Panc1 (cell line): ENCODE measurements around the gene ABHD15. TPM values are rescaled to one million over a fixed set of nuclear protein-coding genes. Genes with fewer than 3 reads are reported as not detected.

Experiments used
- ATAC-seq: fragments of 200-7000 bp; cut with Tn5 transposase; 2 replicates; pipeline ENCODE4 v1.9.1; 2020; ENCODE audit warnings: mild to moderate bottlenecking, moderate library complexity
- BruUV-seq: library from RNA; stranded (reverse); fragments of 400-500 nt; replicated peaks from 2 replicates; lab custom pipeline; 2021; lab: Mats Ljungman, UMichigan
- CTCF ChIA-PET: fragments of 300-600 bp; sonication (Branson Sonifier 250); formaldehyde crosslinking; loops from one replicate; lab custom pipeline; 2022; ENCODE audit warnings: antibody characterized with exemption; lab: Charles Lee
- POLR2A ChIA-PET: fragments of 300-600 bp; sonication (Branson Sonifier 250); formaldehyde crosslinking; loops from one replicate; lab custom pipeline; 2022; ENCODE audit warnings: antibody characterized with exemption; lab: Charles Lee
- DNase-seq: peaks from one replicate; pipeline ENCODE4 v3.0.0-alpha.2; 2010; ENCODE audit warnings: low read depth, low spot score
- H3K27ac ChIP-seq: 2 replicates; pipeline ENCODE4 v1.5.1; 2011; ENCODE audit warnings: mild to moderate bottlenecking, low read length, inconsistent platforms
- H3K27me3 ChIP-seq: fragments of 200-500 bp; sonication (Bioruptor generic); 2 replicates; pipeline ENCODE4 v1.6.0; 2014; ENCODE audit warnings: low read length, inconsistent platforms; ENCODE audit not compliant: control insufficient read depth, insufficient read depth
- H3K36me3 ChIP-seq: fragments of 200-500 bp; sonication (Bioruptor generic); 2 replicates; pipeline ENCODE4 v1.5.1; 2014; ENCODE audit warnings: inconsistent platforms, mild to moderate bottlenecking, low read length, moderate library complexity; ENCODE audit not compliant: control insufficient read depth, insufficient read depth
- H3K4me1 ChIP-seq: 2 replicates; pipeline ENCODE4 v1.5.1; 2011; ENCODE audit warnings: inconsistent platforms, mild to moderate bottlenecking, low read length, moderate library complexity; ENCODE audit not compliant: control insufficient read depth, insufficient read depth
- H3K4me3 ChIP-seq, 2 experiments: 2 replicates each; pipeline ENCODE4 v1.5.1; 2011 to 2012; ENCODE audit warnings: low read depth in 2 of 2, low read length in 2 of 2, mild to moderate bottlenecking in 2 of 2, inconsistent platforms in 1 of 2, moderate library complexity in 1 of 2
- H3K9me3 ChIP-seq: fragments of 200-500 bp; sonication (Bioruptor generic); 2 replicates; pipeline ENCODE4 v1.5.1; 2014; ENCODE audit warnings: low read depth, mild to moderate bottlenecking, inconsistent platforms, low read length, moderate library complexity; ENCODE audit not compliant: control insufficient read depth, insufficient read depth
- CTCF ChIP-seq: fragments of 450-650 bp; IDR thresholded peaks from 2 replicates; pipeline ENCODE4 v1.5.1; 2017; ENCODE audit warnings: mild to moderate bottlenecking
- POLR2AphosphoS5 ChIP-seq: IDR thresholded peaks from 2 replicates; pipeline ENCODE4 v1.6.1; 2012; ENCODE audit warnings: mild to moderate bottlenecking, low read depth, low read length, moderate library complexity
- REST ChIP-seq, 2 experiments: IDR thresholded peaks; 2 replicates each; pipeline ENCODE4 v1.6.1; 2011 to 2012; ENCODE audit warnings: low read depth in 2 of 2, control low read depth in 1 of 2, low read length in 1 of 2, mild to moderate bottlenecking in 1 of 2, moderate library complexity in 1 of 2; ENCODE audit not compliant: insufficient read depth in 1 of 2
- SIN3A ChIP-seq: IDR thresholded peaks from 2 replicates; pipeline ENCODE4 v1.6.1; 2012; ENCODE audit warnings: low read depth, mild to moderate bottlenecking, low read length, moderate library complexity, borderline replicate concordance; ENCODE audit not compliant: insufficient read depth
- TCF7L2 ChIP-seq: IDR thresholded peaks from 2 replicates; pipeline ENCODE4 v1.6.1; 2011; ENCODE audit warnings: mild to moderate bottlenecking, low read depth, low read length, inconsistent platforms
- in situ Hi-C: cut with HindIII; loops from 2 replicates; pipeline ENCODE4 v1.10.0; 2016; ENCODE audit warnings: low sequenced_read_pairs, low pct_unique_long_range_greater_than_20kb
- intact Hi-C: fragments of 100-400 bp; cut with micrococcal nuclease; formaldehyde crosslinking; loops from one replicate; pipeline ENCODE4 v1.10.0; 2022; ENCODE audit not compliant: unreplicated experiment
- total RNA-seq: library from RNA; stranded (reverse); gene quantifications from one replicate; pipeline ENCODE4 v1.2.1, GENCODE V29; 2021; ENCODE audit not compliant: unreplicated experiment

Gene ABHD15
- total RNA-seq, 1 experiment from 2014 or later, result 33.7 TPM

DNA sequence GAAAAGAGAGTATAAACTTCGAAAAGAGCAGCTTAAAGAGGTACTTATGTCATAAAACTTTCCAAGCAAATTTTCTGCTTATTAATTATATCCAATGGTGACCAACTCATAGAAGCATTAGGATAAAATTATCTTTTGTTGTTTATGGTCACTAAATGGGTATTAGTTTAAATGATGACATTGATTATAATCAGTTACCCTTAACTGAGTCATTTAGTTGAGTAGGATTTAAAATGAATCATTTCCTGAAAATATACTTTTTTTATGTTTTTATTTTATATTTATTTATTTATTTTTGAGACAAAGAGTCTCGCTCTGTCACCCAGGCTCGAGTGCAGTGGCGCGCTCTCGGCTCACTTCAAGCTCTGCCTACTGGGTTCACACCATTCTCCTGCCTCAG, 55.9 kb downstream of the ABHD15 start:
- POLR2A ChIA-PET, result no interaction called here
- CTCF ChIA-PET, result no interaction called here
- Histone ChIP-seq H3K4me1 (no peaks in the 10 kb centered on the region), H3K27ac (no peak overlapping the region), H3K9me3 (no peaks in the 10 kb centered on the region), H3K36me3 (peaks cover 30% of the 10 kb centered on the region), H3K27me3 (no peaks in the 10 kb centered on the region), H3K4me3 (no peak overlapping the region)
- no TSS peak for BruUV-seq
- TF ChIP-seq CTCF (no peak), POLR2AphosphoS5 (no peak), TCF7L2 (no peak), SIN3A (no peak), REST (IDR thresholded peaks at IDR 0.05; ENCODE audit: insufficient read depth in 1 of 2, low read depth in 2 of 2, low read length in 1 of 2) (no peak)
- ATAC-seq, result no peak
- in situ Hi-C loops, result no loop called here
- intact Hi-C loops, result no loop called here
- no peak for DNase-seq

Other genes with a start within 250 kb of the ABHD15 start
- gene TAOK1, start 176.7 kb downstream of the ABHD15 start, total RNA-seq, result 111 TPM
- gene TP53I13, start 1.7 kb upstream of the ABHD15 start, total RNA-seq, result 123 TPM
- 94.6 TPM for gene GIT1, start 22.6 kb upstream of the ABHD15 start, total RNA-seq
- 31.4 TPM for gene ANKRD13B, start 26.1 kb upstream of the ABHD15 start, total RNA-seq
- 9.7 TPM for gene CORO6, start 55.9 kb upstream of the ABHD15 start, total RNA-seq